MM.1S (cell line): ENCODE data around the gene MRPL54.

Experiments used
- DNase-seq: peaks from one replicate; pipeline ENCODE4 v3.0.0-alpha.2; 2015
- H2AFZ ChIP-seq: fragments of 300-600 bp; sonication (generic); 2 replicates; pipeline ENCODE4 v1.6.0; 2016; ENCODE audit warnings: antibody characterized with exemption, low read length
- H3F3A ChIP-seq: fragments of 300-600 bp; sonication (generic); 2 replicates; pipeline ENCODE4 v1.6.1; 2016; ENCODE audit warnings: mild to moderate bottlenecking, antibody characterized with exemption, low read length, moderate library complexity, mixed read lengths; ENCODE audit not compliant: insufficient read depth
- H3K27ac ChIP-seq: fragments of 300-600 bp; sonication (generic); 2 replicates; pipeline ENCODE4 v1.5.1; 2016; ENCODE audit warnings: mild to moderate bottlenecking, low read length
- H3K27me3 ChIP-seq: fragments of 300-600 bp; sonication (generic); replicated peaks from 2 replicates; pipeline ENCODE4 v1.6.0; 2016; ENCODE audit warnings: low read length; ENCODE audit not compliant: insufficient read depth
- H3K36me3 ChIP-seq: fragments of 300-600 bp; sonication (generic); replicated peaks from 2 replicates; pipeline ENCODE4 v1.6.1; 2016; ENCODE audit warnings: mild to moderate bottlenecking, low read length, mixed read lengths; ENCODE audit not compliant: insufficient read depth
- H3K4me1 ChIP-seq: fragments of 300-600 bp; sonication (generic); 2 replicates; pipeline ENCODE4 v1.6.1; 2016; ENCODE audit warnings: low read length, mixed read lengths
- H3K4me2 ChIP-seq: fragments of 300-600 bp; sonication (generic); 2 replicates; pipeline ENCODE4 v1.6.0; 2016; ENCODE audit warnings: low read depth, low read length
- H3K4me3 ChIP-seq: fragments of 300-600 bp; sonication (generic); 2 replicates; pipeline ENCODE4 v1.5.1; 2016; ENCODE audit warnings: low read length, mixed read lengths
- H3K79me2 ChIP-seq: fragments of 300-600 bp; sonication (generic); 2 replicates; pipeline ENCODE4 v1.6.1; 2016; ENCODE audit warnings: mixed run types, low read length, mixed read lengths
- H3K9ac ChIP-seq: fragments of 300-600 bp; sonication (generic); 2 replicates; pipeline ENCODE4 v1.6.1; 2016; ENCODE audit warnings: low read length, mixed read lengths
- H3K9me2 ChIP-seq: fragments of 300-600 bp; sonication (generic); replicated peaks from 2 replicates; pipeline ENCODE4 v1.6.1; 2016; ENCODE audit warnings: mild to moderate bottlenecking, low read length, mixed read lengths; ENCODE audit not compliant: insufficient read depth
- H3K9me3 ChIP-seq: fragments of 300-600 bp; sonication (generic); replicated peaks from 2 replicates; pipeline ENCODE4 v1.6.1; 2016; ENCODE audit warnings: mild to moderate bottlenecking, low read length, mixed read lengths; ENCODE audit not compliant: insufficient read depth
- H4K20me1 ChIP-seq: fragments of 300-600 bp; sonication (generic); 2 replicates; pipeline ENCODE4 v1.6.1; 2016; ENCODE audit warnings: mild to moderate bottlenecking, low read length, moderate library complexity, mixed read lengths; ENCODE audit not compliant: insufficient read depth
- CTCF ChIP-seq: fragments of 300-600 bp; sonication (generic); IDR thresholded peaks from 2 replicates; pipeline ENCODE4 v1.5.1; 2016; ENCODE audit warnings: antibody characterized with exemption, low read length, mixed read lengths
- EZH2 ChIP-seq: fragments of 300-600 bp; sonication (generic); optimal IDR thresholded peaks from 2 replicates; pipeline ENCODE3; 2017; ENCODE audit warnings: low read depth, mild to moderate bottlenecking, antibody characterized with exemption, low read length, mixed read lengths
- EZH2phosphoT487 ChIP-seq: fragments of 300-600 bp; sonication (generic); IDR thresholded peaks from 2 replicates; pipeline ENCODE4 v1.6.1; 2018; ENCODE audit warnings: antibody characterized with exemption, low read length

Gene MRPL54

GRCh38 chr19:3790941-3791340 lies 28.5 kb downstream of the MRPL54 start:
- H3F3A ChIP-seq, result no peaks in the 10 kb centered on the region
- H3K4me3 ChIP-seq, result no peak overlapping the region
- no peak overlapping the region for H3K4me2 ChIP-seq
- no peak overlapping the region for H3K9ac ChIP-seq
- H2AFZ ChIP-seq, result no peak overlapping the region
- H3K79me2 ChIP-seq, result no peaks in the 10 kb centered on the region
- H3K9me3 ChIP-seq, result no peaks in the 10 kb centered on the region
- no peaks in the 10 kb centered on the region; the same call in 1 of the 2 replicates for H4K20me1 ChIP-seq
- H3K27me3 ChIP-seq, result peaks cover 87% of the 10 kb centered on the region
- no peaks in the 10 kb centered on the region for H3K36me3 ChIP-seq
- H3K9me2 ChIP-seq, result no peaks in the 10 kb centered on the region
- TF ChIP-seq EZH2 (no peak), CTCF (no peak), EZH2phosphoT487 (no peak)
- H3K4me1 ChIP-seq, result no peaks in the 10 kb centered on the region
- no peak overlapping the region for H3K27ac ChIP-seq
- no peak for DNase-seq

GRCh38 chr19:3792114-3792513 lies 29.6 kb downstream of the MRPL54 start:
- H3K9me2 ChIP-seq, result no peaks in the 10 kb centered on the region
- H3F3A ChIP-seq, result no peaks in the 10 kb centered on the region
- H3K4me2 ChIP-seq, result no peak overlapping the region
- H3K79me2 ChIP-seq, result no peaks in the 10 kb centered on the region
- no peaks in the 10 kb centered on the region; the same call in 1 of the 2 replicates for H4K20me1 ChIP-seq
- no peak overlapping the region for H2AFZ ChIP-seq
- no peak overlapping the region for H3K4me3 ChIP-seq
- DNase-seq, result no peak
- no peak overlapping the region for H3K9ac ChIP-seq
- H3K27ac ChIP-seq, result no peak overlapping the region
- no peak for TF ChIP-seq CTCF
- TF ChIP-seq EZH2phosphoT487, result no peak
- TF ChIP-seq EZH2, result no peak
- no peaks in the 10 kb centered on the region for H3K9me3 ChIP-seq
- no peaks in the 10 kb centered on the region for H3K4me1 ChIP-seq
- no peaks in the 10 kb centered on the region for H3K36me3 ChIP-seq
- peaks cover 91% of the 10 kb centered on the region for H3K27me3 ChIP-seq

GRCh38 chr19:3793799-3794198 lies 31.3 kb downstream of the MRPL54 start:
- Histone ChIP-seq H3K4me3 (no peak overlapping the region), H3F3A (no peaks in the 10 kb centered on the region), H2AFZ (no peak overlapping the region), H3K27me3 (peaks cover 93% of the 10 kb centered on the region), H3K9ac (no peak overlapping the region), H3K4me1 (no peaks in the 10 kb centered on the region), H3K36me3 (no peaks in the 10 kb centered on the region), H3K4me2 (no peak overlapping the region), H3K79me2 (no peaks in the 10 kb centered on the region), H3K9me2 (no peaks in the 10 kb centered on the region), H3K27ac (no peak overlapping the region), H4K20me1 (no peaks in the 10 kb centered on the region; the same call in 1 of the 2 replicates), H3K9me3 (no peaks in the 10 kb centered on the region)
- no peak for DNase-seq
- TF ChIP-seq EZH2 (no peak), CTCF (no peak), EZH2phosphoT487 (no peak)
